SK-N-SH treated with all-trans-retinoic acid at 6 μM for 48 hours (cell line): ENCODE measurements around the gene KRT10.

Source experiments
- ATAC-seq: fragments of 200-7000 bp; cut with Tn5 transposase; 3 replicates; pipeline ENCODE4 v1.9.1; 2020; ENCODE audit warnings: mild to moderate bottlenecking, moderate library complexity
- ARNTL ChIP-seq: fragments of 450-650 bp; formaldehyde crosslinking; IDR thresholded peaks from 2 replicates; pipeline ENCODE4 v1.5.0; 2020; ENCODE audit warnings: low read depth, mild to moderate bottlenecking, moderate library complexity, borderline replicate concordance
- BACH2 ChIP-seq: fragments of 250-450 bp; sonication (Bioruptor Pico); IDR thresholded peaks from 2 replicates; pipeline ENCODE4 v1.9.0; 2021; ENCODE audit warnings: mild to moderate bottlenecking, borderline replicate concordance
- CSDC2 ChIP-seq: fragments of 250-450 bp; sonication (Bioruptor Pico); IDR thresholded peaks from 2 replicates; pipeline ENCODE4 v1.5.0; 2020; ENCODE audit warnings: mild to moderate bottlenecking, moderate library complexity
- ESRRG ChIP-seq: fragments of 250-450 bp; sonication (Bioruptor Pico); IDR thresholded peaks from 2 replicates; pipeline ENCODE4 v1.6.1; 2021; ENCODE audit warnings: mild to moderate bottlenecking
- GLIS3 ChIP-seq: fragments of 250-450 bp; sonication (Bioruptor Pico); IDR thresholded peaks from 2 replicates; pipeline ENCODE4 v1.5.0; 2020; ENCODE audit warnings: mild to moderate bottlenecking, moderate library complexity
- OSR1 ChIP-seq: fragments of 250-450 bp; sonication (Bioruptor Pico); IDR thresholded peaks from 2 replicates; pipeline ENCODE4 v1.8.0; 2022; ENCODE audit warnings: moderate library complexity, mild to moderate bottlenecking, inconsistent platforms
- PATZ1 ChIP-seq: fragments of 250-450 bp; sonication (Bioruptor Pico); IDR thresholded peaks from 2 replicates; pipeline ENCODE4 v1.8.0; 2020; ENCODE audit warnings: mild to moderate bottlenecking, moderate library complexity, borderline replicate concordance
- POU6F1 ChIP-seq: fragments of 250-450 bp; sonication (Bioruptor Pico); IDR thresholded peaks from 2 replicates; pipeline ENCODE4 v1.8.0; 2021; ENCODE audit warnings: low read depth, mild to moderate bottlenecking, moderate library complexity, borderline replicate concordance
- PPARA ChIP-seq: fragments of 250-450 bp; sonication (Bioruptor Pico); IDR thresholded peaks from 2 replicates; pipeline ENCODE4 v1.5.0; 2020; ENCODE audit warnings: mild to moderate bottlenecking, borderline replicate concordance
- RARB ChIP-seq: fragments of 250-450 bp; sonication (Bioruptor Pico); IDR thresholded peaks from 2 replicates; pipeline ENCODE4 v1.8.0; 2021; ENCODE audit warnings: mild to moderate bottlenecking, moderate library complexity
- SNAI2 ChIP-seq: fragments of 250-450 bp; sonication (Bioruptor Pico); IDR thresholded peaks from 2 replicates; pipeline ENCODE4 v1.5.0; 2020; ENCODE audit warnings: mild to moderate bottlenecking, moderate library complexity
- TCF4 ChIP-seq: fragments of 250-450 bp; sonication (Bioruptor Pico); IDR thresholded peaks from 2 replicates; pipeline ENCODE4 v1.8.0; 2021; ENCODE audit warnings: mild to moderate bottlenecking, moderate library complexity, borderline replicate concordance
- TOX ChIP-seq: fragments of 250-450 bp; sonication (Bioruptor Pico); IDR thresholded peaks from 2 replicates; pipeline ENCODE4 v1.8.0; 2021; ENCODE audit warnings: mild to moderate bottlenecking, moderate library complexity, borderline replicate concordance
- ZC3H10 ChIP-seq: fragments of 250-450 bp; sonication (Bioruptor Pico); IDR thresholded peaks from 2 replicates; pipeline ENCODE4 v1.5.1; 2021; ENCODE audit warnings: mild to moderate bottlenecking, moderate library complexity
- ZFP3 ChIP-seq: fragments of 250-450 bp; sonication (Bioruptor Pico); IDR thresholded peaks from 2 replicates; pipeline ENCODE4 v1.5.0; 2020; ENCODE audit warnings: mild to moderate bottlenecking, moderate library complexity
- ZNF70 ChIP-seq: fragments of 450-650 bp; formaldehyde crosslinking; IDR thresholded peaks from 2 replicates; pipeline ENCODE4 v1.5.0; 2020; ENCODE audit warnings: mild to moderate bottlenecking, moderate library complexity
- ZNF8 ChIP-seq: fragments of 450-650 bp; formaldehyde crosslinking; IDR thresholded peaks from 2 replicates; pipeline ENCODE4 v1.5.0; 2020; ENCODE audit warnings: mild to moderate bottlenecking, moderate library complexity
- TF ChIP-seq, protein P1 (sequence below): fragments of 250-450 bp; sonication (Bioruptor Pico); IDR thresholded peaks from 2 replicates; pipeline ENCODE4 v1.5.1; 2021; ENCODE audit warnings: mild to moderate bottlenecking, moderate library complexity
- TF ChIP-seq, protein P2 (sequence below): fragments of 250-450 bp; sonication (Bioruptor Pico); IDR thresholded peaks from 2 replicates; pipeline ENCODE4 v1.5.0; 2020; ENCODE audit warnings: mild to moderate bottlenecking, moderate library complexity
- TF ChIP-seq, protein P3 (sequence below): fragments of 250-450 bp; sonication (Bioruptor Pico); IDR thresholded peaks from 2 replicates; pipeline ENCODE4 v1.5.1; 2020; ENCODE audit warnings: low read depth, mild to moderate bottlenecking, moderate library complexity

The KRT10 gene

DNA sequence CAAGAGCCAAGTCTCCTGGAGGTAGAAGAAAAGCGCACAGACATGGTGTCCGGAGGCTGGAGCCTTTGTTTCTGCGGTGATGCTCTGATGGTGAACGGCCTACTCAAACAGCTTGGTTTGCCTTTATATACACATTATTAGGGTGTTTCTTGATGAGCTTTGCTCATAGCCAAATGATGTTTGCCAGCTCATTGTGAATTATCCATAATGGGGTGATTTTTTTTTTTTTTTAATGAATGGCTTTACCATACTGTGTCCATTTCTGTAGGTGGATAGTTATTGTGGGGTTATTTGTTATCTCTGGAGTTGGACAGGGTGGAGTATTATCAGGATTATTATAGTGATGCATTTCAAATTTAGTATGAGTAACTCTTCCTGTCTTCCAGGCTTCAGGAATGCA, 40.0 kb downstream of the KRT10 start, which contains the start of gene KRT27:
Gene KRT27, minus strand, starts transcription at position 101 of the 400 bp plus-strand sequence. Its CDS starts 57 bp downstream, at position 44.
- TF ChIP-seq TOX (CRISPR knock-in tag) (no peak), ZNF8 (CRISPR knock-in tag) (no peak), PATZ1 (no peak), POU6F1 (CRISPR knock-in tag) (no peak), OSR1 (no peak), ZFP3 (CRISPR knock-in tag) (no peak)
- TF ChIP-seq, protein P1, sequence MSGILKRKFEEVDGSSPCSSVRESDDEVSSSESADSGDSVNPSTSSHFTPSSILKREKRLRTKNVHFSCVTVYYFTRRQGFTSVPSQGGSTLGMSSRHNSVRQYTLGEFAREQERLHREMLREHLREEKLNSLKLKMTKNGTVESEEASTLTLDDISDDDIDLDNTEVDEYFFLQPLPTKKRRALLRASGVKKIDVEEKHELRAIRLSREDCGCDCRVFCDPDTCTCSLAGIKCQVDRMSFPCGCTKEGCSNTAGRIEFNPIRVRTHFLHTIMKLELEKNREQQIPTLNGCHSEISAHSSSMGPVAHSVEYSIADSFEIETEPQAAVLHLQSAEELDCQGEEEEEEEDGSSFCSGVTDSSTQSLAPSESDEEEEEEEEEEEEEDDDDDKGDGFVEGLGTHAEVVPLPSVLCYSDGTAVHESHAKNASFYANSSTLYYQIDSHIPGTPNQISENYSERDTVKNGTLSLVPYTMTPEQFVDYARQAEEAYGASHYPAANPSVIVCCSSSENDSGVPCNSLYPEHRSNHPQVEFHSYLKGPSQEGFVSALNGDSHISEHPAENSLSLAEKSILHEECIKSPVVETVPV (CRISPR knock-in tag), result no peak
- TF ChIP-seq, protein P2, sequence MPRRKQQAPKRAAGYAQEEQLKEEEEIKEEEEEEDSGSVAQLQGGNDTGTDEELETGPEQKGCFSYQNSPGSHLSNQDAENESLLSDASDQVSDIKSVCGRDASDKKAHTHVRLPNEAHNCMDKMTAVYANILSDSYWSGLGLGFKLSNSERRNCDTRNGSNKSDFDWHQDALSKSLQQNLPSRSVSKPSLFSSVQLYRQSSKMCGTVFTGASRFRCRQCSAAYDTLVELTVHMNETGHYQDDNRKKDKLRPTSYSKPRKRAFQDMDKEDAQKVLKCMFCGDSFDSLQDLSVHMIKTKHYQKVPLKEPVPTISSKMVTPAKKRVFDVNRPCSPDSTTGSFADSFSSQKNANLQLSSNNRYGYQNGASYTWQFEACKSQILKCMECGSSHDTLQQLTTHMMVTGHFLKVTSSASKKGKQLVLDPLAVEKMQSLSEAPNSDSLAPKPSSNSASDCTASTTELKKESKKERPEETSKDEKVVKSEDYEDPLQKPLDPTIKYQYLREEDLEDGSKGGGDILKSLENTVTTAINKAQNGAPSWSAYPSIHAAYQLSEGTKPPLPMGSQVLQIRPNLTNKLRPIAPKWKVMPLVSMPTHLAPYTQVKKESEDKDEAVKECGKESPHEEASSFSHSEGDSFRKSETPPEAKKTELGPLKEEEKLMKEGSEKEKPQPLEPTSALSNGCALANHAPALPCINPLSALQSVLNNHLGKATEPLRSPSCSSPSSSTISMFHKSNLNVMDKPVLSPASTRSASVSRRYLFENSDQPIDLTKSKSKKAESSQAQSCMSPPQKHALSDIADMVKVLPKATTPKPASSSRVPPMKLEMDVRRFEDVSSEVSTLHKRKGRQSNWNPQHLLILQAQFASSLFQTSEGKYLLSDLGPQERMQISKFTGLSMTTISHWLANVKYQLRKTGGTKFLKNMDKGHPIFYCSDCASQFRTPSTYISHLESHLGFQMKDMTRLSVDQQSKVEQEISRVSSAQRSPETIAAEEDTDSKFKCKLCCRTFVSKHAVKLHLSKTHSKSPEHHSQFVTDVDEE (CRISPR knock-in tag), result no peak
- TF ChIP-seq, protein P3, sequence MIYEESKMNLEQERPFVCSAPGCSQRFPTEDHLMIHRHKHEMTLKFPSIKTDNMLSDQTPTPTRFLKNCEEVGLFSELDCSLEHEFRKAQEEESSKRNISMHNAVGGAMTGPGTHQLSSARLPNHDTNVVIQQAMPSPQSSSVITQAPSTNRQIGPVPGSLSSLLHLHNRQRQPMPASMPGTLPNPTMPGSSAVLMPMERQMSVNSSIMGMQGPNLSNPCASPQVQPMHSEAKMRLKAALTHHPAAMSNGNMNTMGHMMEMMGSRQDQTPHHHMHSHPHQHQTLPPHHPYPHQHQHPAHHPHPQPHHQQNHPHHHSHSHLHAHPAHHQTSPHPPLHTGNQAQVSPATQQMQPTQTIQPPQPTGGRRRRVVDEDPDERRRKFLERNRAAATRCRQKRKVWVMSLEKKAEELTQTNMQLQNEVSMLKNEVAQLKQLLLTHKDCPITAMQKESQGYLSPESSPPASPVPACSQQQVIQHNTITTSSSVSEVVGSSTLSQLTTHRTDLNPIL (CRISPR knock-in tag), result no peak
- ATAC-seq, result no peak

- ATAC-seq, result no peak; the same call in 2 of the 3 replicates
- TF ChIP-seq, protein P2 (CRISPR knock-in tag), result no peak
- TF ChIP-seq OSR1 (no peak), PPARA (CRISPR knock-in tag) (no peak), ESRRG (CRISPR knock-in tag) (no peak), ZNF70 (CRISPR knock-in tag) (no peak), ZC3H10 (no peak), SNAI2 (CRISPR knock-in tag) (no peak), ARNTL (no peak), CSDC2 (no peak), POU6F1 (CRISPR knock-in tag) (no peak), BACH2 (no peak), PATZ1 (no peak), GLIS3 (CRISPR knock-in tag) (no peak), RARB (no peak), TOX (CRISPR knock-in tag) (no peak), TCF4 (CRISPR knock-in tag) (no peak)
- TF ChIP-seq, protein P1 (CRISPR knock-in tag), result no peak
Observed at GRCh38 chr17:40779181-40779909, 43.1 kb downstream of the KRT10 start.
